HG03097 (cell line): ENCODE results near the gene ANKRD55.
"Not testable (repeated sequence)": the region's sequence is repeated elsewhere in the genome, so short reads cannot be mapped to it uniquely, and the experiment has no call there.

ENCODE experiments used
- ATAC-seq: cut with Tn5 transposase; IDR thresholded peaks from one replicate; pipeline ENCODE4 v1.9.1; 2021; ENCODE audit not compliant: unreplicated experiment, low FRiP score

Gene ANKRD55

GRCh38 chr5:56111404-56111781 lies 121.7 kb downstream of the ANKRD55 start:
- no peak for ATAC-seq

GRCh38 chr5:56110646-56111403 lies 122.3 kb downstream of the ANKRD55 start:
- ATAC-seq, result no peak

GRCh38 chr5:56108246-56108645 lies 124.9 kb downstream of the ANKRD55 start:
- ATAC-seq, result no peak

- ATAC-seq, result no peak
These were observed 126.3 kb downstream of the ANKRD55 start for GRCh38 chr5:56106837-56107236.

GRCh38 chr5:56105511-56106291 lies 127.4 kb downstream of the ANKRD55 start:
- ATAC-seq, result no peak

GRCh38 chr5:56102889-56103288 lies 130.2 kb downstream of the ANKRD55 start:
- ATAC-seq, result no peak

GRCh38 chr5:56102207-56102606 lies 130.9 kb downstream of the ANKRD55 start:
- not testable (repeated sequence) for ATAC-seq

GRCh38 chr5:56101180-56101579 lies 131.9 kb downstream of the ANKRD55 start:
- no peak for ATAC-seq

GRCh38 chr5:56100439-56101176 lies 132.5 kb downstream of the ANKRD55 start:
- ATAC-seq, result no peak

GRCh38 chr5:56099346-56099745 lies 133.8 kb downstream of the ANKRD55 start:
- no peak for ATAC-seq

GRCh38 chr5:56097055-56097454 lies 136.1 kb downstream of the ANKRD55 start:
- no peak for ATAC-seq

GRCh38 chr5:56095579-56096102 lies 137.5 kb downstream of the ANKRD55 start:
- ATAC-seq, result peak; percentile 75

- ATAC-seq, result no peak
These were observed 138.4 kb downstream of the ANKRD55 start for GRCh38 chr5:56094579-56095361.

- ATAC-seq, result no peak
These were observed 139.2 kb downstream of the ANKRD55 start for GRCh38 chr5:56093970-56094369.

- no peak for ATAC-seq
These were observed 141.0 kb downstream of the ANKRD55 start for GRCh38 chr5:56092115-56092514.

- no peak for ATAC-seq
These were observed 141.5 kb downstream of the ANKRD55 start for GRCh38 chr5:56091664-56092063.

- no peak for ATAC-seq
These were observed 142.2 kb downstream of the ANKRD55 start for GRCh38 chr5:56090793-56091460.

GRCh38 chr5:56088967-56089829 lies 143.9 kb downstream of the ANKRD55 start:
- ATAC-seq, result peak; percentile 73

- no peak for ATAC-seq
These were observed 144.6 kb downstream of the ANKRD55 start for GRCh38 chr5:56088431-56088949.
